Epidermal melanocyte (primary cell): ENCODE data around the gene SLC25A48.

Experiments
- DNase-seq: peaks from one replicate; pipeline ENCODE4 v3.0.0; 2011; ENCODE audit warnings: low spot score; ENCODE audit not compliant: insufficient read length

SLC25A48 gene

GRCh38 chr5:135834639-135835529 is at the start of gene SLC25A48:
Gene SLC25A48 (plus strand): TSS chr5:135834663. CDS start chr5:135834848, 185 bp downstream.
- DNase-seq: no peak

GRCh38 chr5:135800656-135801055 is 33.8 kb upstream of the SLC25A48 start:
- no peak for DNase-seq

- DNase-seq: no peak
Observed at GRCh38 chr5:135810188-135810943, 24.1 kb upstream of the SLC25A48 start.

- DNase-seq: no peak
Observed at GRCh38 chr5:135811007-135811406, 23.5 kb upstream of the SLC25A48 start.

- DNase-seq: no peak
Observed at GRCh38 chr5:135813758-135814157, 20.7 kb upstream of the SLC25A48 start.

GRCh38 chr5:135814316-135814715 is 20.1 kb upstream of the SLC25A48 start:
- DNase-seq: no peak

- DNase-seq: no peak
Observed at GRCh38 chr5:135814812-135815211, 19.7 kb upstream of the SLC25A48 start.

GRCh38 chr5:135821061-135821801 is 13.2 kb upstream of the SLC25A48 start:
- no peak for DNase-seq

- no peak for DNase-seq
Observed at GRCh38 chr5:135821802-135822201, 12.7 kb upstream of the SLC25A48 start.

GRCh38 chr5:135822286-135822685 is 12.2 kb upstream of the SLC25A48 start:
- no peak for DNase-seq

GRCh38 chr5:135822959-135823358 is 11.5 kb upstream of the SLC25A48 start:
- DNase-seq: no peak

- DNase-seq: no peak
Observed at GRCh38 chr5:135823881-135824280, 10.6 kb upstream of the SLC25A48 start.

GRCh38 chr5:135824541-135825041 is 9.9 kb upstream of the SLC25A48 start:
- no peak for DNase-seq

- DNase-seq: no peak
Observed at GRCh38 chr5:135825373-135826220, 8.9 kb upstream of the SLC25A48 start.

GRCh38 chr5:135826221-135826525 is 8.3 kb upstream of the SLC25A48 start:
- no peak for DNase-seq

- DNase-seq: no peak
Observed at GRCh38 chr5:135826994-135827671, 7.3 kb upstream of the SLC25A48 start.

GRCh38 chr5:135827965-135828781 is 6.3 kb upstream of the SLC25A48 start:
- no peak for DNase-seq

- no peak for DNase-seq
Observed at GRCh38 chr5:135828782-135829127, 5.7 kb upstream of the SLC25A48 start.

GRCh38 chr5:135829179-135829578 is 5.3 kb upstream of the SLC25A48 start:
- no peak for DNase-seq
